CD4-positive, alpha-beta T cell (primary cell): ENCODE data around the gene DCPS. TPM values are rescaled to one million over a fixed set of nuclear protein-coding genes. Genes with fewer than 3 reads are reported as not detected.

Experiments
- ATAC-seq: fragments of 200-7000 bp; cut with Tn5 transposase; one replicate; pipeline ENCODE4 v1.10.0; 2022; ENCODE audit warnings: mild to moderate bottlenecking; ENCODE audit not compliant: poor library complexity
- CTCF ChIA-PET: fragments of 350-600 bp; sonication (Branson Sonifier 250); formaldehyde crosslinking; loops from one replicate; lab custom pipeline; 2021; ENCODE audit warnings: antibody characterized with exemption, inconsistent platforms; lab: Charles Lee
- POLR2A ChIA-PET: fragments of 350-600 bp; sonication (Branson Sonifier 250); formaldehyde crosslinking; loops from one replicate; lab custom pipeline; 2021; ENCODE audit warnings: antibody characterized with exemption, inconsistent platforms; lab: Charles Lee
- DNase-seq, 14 experiments: peaks; one replicate each; pipeline ENCODE4 v3.0.0-alpha.2; 2013 to 2020; ENCODE audit warnings: mixed read lengths in 2 of 14
- H3K27ac ChIP-seq, 2 donors: one replicate each; pipeline versions ENCODE4 v1.5.1 to v1.7.0; 2013; ENCODE audit warnings: low read length in 2 of 2, low read depth in 1 of 2, mild to moderate bottlenecking in 1 of 2
- H3K27me3 ChIP-seq, 2 experiments: 1 replicate in 1 of 2; 2 replicates in 1 of 2; pipeline versions ENCODE4 v1.6.1 to v1.7.0; 2013; ENCODE audit warnings: low read length in 2 of 2, control low read depth in 1 of 2, mild to moderate bottlenecking in 1 of 2, moderate library complexity in 1 of 2; ENCODE audit not compliant: insufficient read depth in 2 of 2, control insufficient read depth in 1 of 2
- H3K36me3 ChIP-seq: one replicate; pipeline ENCODE4 v1.6.1; 2013; ENCODE audit warnings: low read length, control low read depth; ENCODE audit not compliant: insufficient read depth
- H3K4me1 ChIP-seq: one replicate; pipeline ENCODE4 v1.6.1; 2013; ENCODE audit warnings: low read length, control low read depth; ENCODE audit not compliant: insufficient read depth
- H3K4me3 ChIP-seq: one replicate; pipeline ENCODE4 v1.5.1; 2013; ENCODE audit warnings: mild to moderate bottlenecking, low read length, moderate library complexity
- H3K9me3 ChIP-seq, 2 experiments: 1 replicate in 1 of 2; 2 replicates in 1 of 2; pipeline versions ENCODE4 v1.6.1 to v1.7.0; 2013; ENCODE audit warnings: low read length in 2 of 2, mild to moderate bottlenecking in 2 of 2, control low read depth in 1 of 2, moderate library complexity in 1 of 2; ENCODE audit not compliant: control insufficient read depth in 1 of 2, insufficient read depth in 1 of 2
- H3K27ac Mint-ChIP-seq: one replicate; pipeline ENCODE4 v1.8.0; 2020; ENCODE audit warnings: mixed read lengths
- H3K27me3 Mint-ChIP-seq: one replicate; pipeline ENCODE4 v1.8.0; 2021; ENCODE audit warnings: mixed read lengths
- H3K36me3 Mint-ChIP-seq: one replicate; pipeline ENCODE4 v1.8.0; 2021; ENCODE audit warnings: low read depth, mixed read lengths
- H3K4me1 Mint-ChIP-seq: one replicate; pipeline ENCODE4 v1.8.0; 2021; ENCODE audit warnings: low read depth, mixed read lengths
- H3K4me3 Mint-ChIP-seq: one replicate; pipeline ENCODE4 v1.8.0; 2020; ENCODE audit warnings: mild to moderate bottlenecking, mixed read lengths
- H3K9me3 Mint-ChIP-seq: one replicate; pipeline ENCODE4 v1.8.0; 2020; ENCODE audit warnings: mixed read lengths
- intact Hi-C, 2 experiments: fragments of 100-400 bp; cut with DNase I in 1 of 2; cut with micrococcal nuclease in 1 of 2; formaldehyde crosslinking; loops; one replicate each; pipeline versions ENCODE4 v1.15.1 to v1.9.0; 2023 to 2025; cut with DNase I, micrococcal nuclease
- total RNA-seq, 174 experiments: library from RNA in 2 of 174; stranded (reverse) in 2 of 174; gene quantifications; one replicate each; pipeline ENCODE4 v1.2.3 and lab custom pipeline; 2021 to 2026
- TF ChIP-seq, protein P1 (sequence below): fragments of 200-600 bp; IDR thresholded peaks from one replicate; pipeline ENCODE4 v1.8.0; 2022; ENCODE audit warnings: antibody characterized with exemption, mild to moderate bottlenecking

The DCPS gene
- total RNA-seq, 2 experiments from 2014 or later: 6.2 to 6.3 TPM

DNA sequence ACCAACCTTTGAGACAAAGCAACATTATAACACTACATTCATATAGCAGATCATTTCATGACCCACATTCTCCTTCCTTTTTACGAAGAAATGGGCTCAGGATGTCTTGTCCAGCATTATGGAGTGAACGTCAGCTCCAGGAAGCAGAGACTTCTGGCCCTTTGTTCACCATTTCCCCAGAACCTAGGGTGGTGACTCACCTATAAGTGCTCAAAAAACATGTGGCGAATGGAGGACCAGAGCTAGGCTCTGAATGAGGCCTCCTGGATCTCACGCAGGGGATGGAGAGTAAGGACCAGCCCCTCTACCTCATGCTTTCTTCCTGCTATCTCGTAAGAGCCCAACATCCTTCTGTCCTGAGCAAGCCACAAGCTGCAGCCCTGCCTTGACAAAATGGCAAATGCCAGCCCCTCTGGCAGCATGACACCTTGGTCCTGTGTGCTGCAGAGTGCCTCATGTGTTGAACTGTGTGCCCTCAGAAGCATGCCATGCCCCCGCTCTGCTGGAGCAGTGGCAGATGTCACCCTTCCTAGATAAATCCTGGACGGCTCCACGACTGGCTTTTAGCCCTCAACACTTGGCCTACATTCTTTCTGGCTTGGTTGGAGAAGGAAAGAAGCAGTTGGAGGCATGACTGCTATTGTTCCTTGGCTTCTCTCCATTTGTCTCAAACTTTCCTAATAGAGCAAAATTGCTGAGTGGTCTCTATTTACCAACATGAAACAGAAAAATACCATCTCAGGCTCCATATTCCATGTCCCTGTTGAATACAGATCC lies 45.1 kb downstream of the DCPS start:
- ATAC-seq (no peak), DNase-seq (no peak)
- TF ChIP-seq, protein P1, sequence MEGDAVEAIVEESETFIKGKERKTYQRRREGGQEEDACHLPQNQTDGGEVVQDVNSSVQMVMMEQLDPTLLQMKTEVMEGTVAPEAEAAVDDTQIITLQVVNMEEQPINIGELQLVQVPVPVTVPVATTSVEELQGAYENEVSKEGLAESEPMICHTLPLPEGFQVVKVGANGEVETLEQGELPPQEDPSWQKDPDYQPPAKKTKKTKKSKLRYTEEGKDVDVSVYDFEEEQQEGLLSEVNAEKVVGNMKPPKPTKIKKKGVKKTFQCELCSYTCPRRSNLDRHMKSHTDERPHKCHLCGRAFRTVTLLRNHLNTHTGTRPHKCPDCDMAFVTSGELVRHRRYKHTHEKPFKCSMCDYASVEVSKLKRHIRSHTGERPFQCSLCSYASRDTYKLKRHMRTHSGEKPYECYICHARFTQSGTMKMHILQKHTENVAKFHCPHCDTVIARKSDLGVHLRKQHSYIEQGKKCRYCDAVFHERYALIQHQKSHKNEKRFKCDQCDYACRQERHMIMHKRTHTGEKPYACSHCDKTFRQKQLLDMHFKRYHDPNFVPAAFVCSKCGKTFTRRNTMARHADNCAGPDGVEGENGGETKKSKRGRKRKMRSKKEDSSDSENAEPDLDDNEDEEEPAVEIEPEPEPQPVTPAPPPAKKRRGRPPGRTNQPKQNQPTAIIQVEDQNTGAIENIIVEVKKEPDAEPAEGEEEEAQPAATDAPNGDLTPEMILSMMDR: no peak
- Mint-ChIP-seq H3K27me3 (no peaks in the 10 kb centered on the region), H3K9me3 (no peaks in the 10 kb centered on the region), H3K4me1 (peaks cover 19% of the 10 kb centered on the region), H3K36me3 (peaks cover 25% of the 10 kb centered on the region), H3K27ac (no peak overlapping the region), H3K4me3 (no peak overlapping the region)
- no peak overlapping the region for H3K4me3 ChIP-seq
- H3K27ac ChIP-seq: no peak overlapping the region
- ChIA-PET CTCF (no interaction called here), POLR2A (no interaction called here)
- no peaks in the 10 kb centered on the region for H3K27me3 ChIP-seq
- no peaks in the 10 kb centered on the region for H3K9me3 ChIP-seq
- H3K4me1 ChIP-seq: no peaks in the 10 kb centered on the region
- H3K36me3 ChIP-seq: peaks cover 24% of the 10 kb centered on the region
- intact Hi-C loops: no loop called here

DNA sequence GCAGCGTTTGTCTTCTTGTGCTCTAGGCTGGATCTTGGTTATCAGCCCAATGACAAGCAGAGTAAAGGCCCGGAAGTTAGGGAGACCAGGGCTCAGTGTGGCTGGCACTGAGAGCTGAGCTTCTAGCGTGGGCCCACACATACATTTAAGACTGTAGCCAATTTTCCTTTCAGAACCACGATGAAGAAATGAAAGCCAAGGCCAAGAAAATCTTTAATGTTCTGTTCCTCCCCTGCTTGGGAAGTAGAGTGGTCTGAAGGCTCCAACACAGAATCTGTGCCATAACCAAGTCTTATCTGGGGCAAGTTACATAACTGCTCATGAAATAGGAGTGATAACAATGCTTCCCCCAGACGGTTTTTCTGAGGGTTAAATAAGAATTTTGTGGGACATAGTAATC lies 47.0 kb downstream of the DCPS start:
- Histone ChIP-seq H3K9me3 (no peaks in the 10 kb centered on the region), H3K36me3 (peaks cover 9% of the 10 kb centered on the region), H3K4me1 (peaks cover 9% of the 10 kb centered on the region), H3K4me3 (no peak overlapping the region), H3K27ac (no peak overlapping the region), H3K27me3 (no peaks in the 10 kb centered on the region)
- CTCF ChIA-PET: no interaction called here
- TF ChIP-seq, protein P1: no peak
- POLR2A ChIA-PET: no interaction called here
- intact Hi-C loops: no loop called here
- H3K4me1 Mint-ChIP-seq: peaks cover 29% of the 10 kb centered on the region
- DNase-seq (no peak), ATAC-seq (no peak)
- no peaks in the 10 kb centered on the region for H3K27me3 Mint-ChIP-seq
- no peak overlapping the region for H3K4me3 Mint-ChIP-seq
- peaks cover 15% of the 10 kb centered on the region for H3K36me3 Mint-ChIP-seq
- H3K27ac Mint-ChIP-seq: no peak overlapping the region
- H3K9me3 Mint-ChIP-seq: no peaks in the 10 kb centered on the region

DNA sequence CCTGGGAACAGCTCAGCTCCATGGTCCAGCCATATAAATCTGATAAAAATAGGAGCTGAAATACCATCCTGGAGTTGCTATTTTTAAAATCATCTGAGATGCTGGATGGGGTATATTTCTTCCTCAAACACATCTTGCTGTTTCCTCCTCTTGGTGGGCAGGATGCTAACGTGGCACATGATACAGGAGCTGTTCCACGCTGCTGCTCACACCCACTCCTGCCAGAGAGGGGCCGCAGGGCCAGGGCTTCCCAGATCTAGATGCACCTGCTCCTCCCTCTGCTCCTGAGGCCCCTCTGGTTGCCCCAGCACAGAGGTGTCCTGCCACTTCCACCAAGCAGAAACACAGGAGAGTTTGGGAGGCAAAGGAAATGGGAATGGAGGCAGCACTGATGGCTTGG lies 48.3 kb downstream of the DCPS start:
- intact Hi-C loops: no loop called here
- Mint-ChIP-seq H3K4me1 (peaks cover 36% of the 10 kb centered on the region), H3K9me3 (no peaks in the 10 kb centered on the region), H3K27me3 (no peaks in the 10 kb centered on the region), H3K27ac (no peak overlapping the region), H3K36me3 (peaks cover 9% of the 10 kb centered on the region), H3K4me3 (no peak overlapping the region)
- H3K4me3 ChIP-seq: no peak overlapping the region
- H3K27ac ChIP-seq: no peak overlapping the region
- POLR2A ChIA-PET: no interaction called here
- H3K36me3 ChIP-seq: peaks cover 2% of the 10 kb centered on the region
- DNase-seq: no peak
- peaks cover 22% of the 10 kb centered on the region for H3K4me1 ChIP-seq
- H3K9me3 ChIP-seq: no peaks in the 10 kb centered on the region
- TF ChIP-seq, protein P1: no peak
- no peak for ATAC-seq
- CTCF ChIA-PET: no interaction called here
- no peaks in the 10 kb centered on the region for H3K27me3 ChIP-seq
